HG02943 (cell line): ENCODE data around the gene CORIN.
"Not testable (repeated sequence)": the region's sequence is repeated elsewhere in the genome, so short reads cannot be mapped to it uniquely, and the experiment has no call there.

ENCODE experiments used
- ATAC-seq: cut with Tn5 transposase; IDR thresholded peaks from one replicate; pipeline ENCODE4 v1.9.1; 2021; ENCODE audit warnings: mild to moderate bottlenecking, low read depth, moderate library complexity; ENCODE audit not compliant: unreplicated experiment

CORIN gene

GRCh38 chr4:47577779-47578553 is 259.9 kb downstream of the CORIN start:
- ATAC-seq: no peak

- no peak for ATAC-seq
Observed at GRCh38 chr4:47572981-47573380, 264.9 kb downstream of the CORIN start.

GRCh38 chr4:47570816-47571215 is 267.1 kb downstream of the CORIN start:
- no peak for ATAC-seq

GRCh38 chr4:47567511-47567910 is 270.4 kb downstream of the CORIN start:
- ATAC-seq: no peak

- ATAC-seq: no peak
Observed at GRCh38 chr4:47566969-47567368, 270.9 kb downstream of the CORIN start.

- ATAC-seq: no peak
Observed at GRCh38 chr4:47566566-47566965, 271.3 kb downstream of the CORIN start.

- ATAC-seq: no peak
Observed at GRCh38 chr4:47562297-47562696, 275.6 kb downstream of the CORIN start.

GRCh38 chr4:47561331-47561730 is 276.5 kb downstream of the CORIN start:
- no peak for ATAC-seq

GRCh38 chr4:47560682-47561081 is 277.2 kb downstream of the CORIN start:
- no peak for ATAC-seq

- no peak for ATAC-seq
Observed at GRCh38 chr4:47557255-47557654, 280.6 kb downstream of the CORIN start.

- not testable (repeated sequence) for ATAC-seq
Observed at GRCh38 chr4:47555920-47556319, 281.9 kb downstream of the CORIN start.

GRCh38 chr4:47553329-47554125 is 284.3 kb downstream of the CORIN start:
- ATAC-seq: no peak

GRCh38 chr4:47551682-47552081 is 286.2 kb downstream of the CORIN start:
- no peak for ATAC-seq

- no peak for ATAC-seq
Observed at GRCh38 chr4:47550899-47551548, 286.8 kb downstream of the CORIN start.

- ATAC-seq: not testable (repeated sequence)
Observed at GRCh38 chr4:47550357-47550756, 287.5 kb downstream of the CORIN start.
